Hepatocyte (in vitro differentiated cells): ENCODE data around the gene ADAMTSL5. TPM values are rescaled to one million over a fixed set of nuclear protein-coding genes. Genes with fewer than 3 reads are reported as not detected.
A peak's percentile ranks its signal among the peaks of the same experiment; 100 is the strongest.

Experiments
- DNase-seq: peaks from one replicate; pipeline ENCODE4 v3.0.0-alpha.2; 2016; ENCODE audit warnings: low spot score
- H2AFZ ChIP-seq: fragments of 200-600 bp; sonication (generic); 2 replicates; pipeline ENCODE4 v1.6.0; 2016; ENCODE audit warnings: antibody characterized with exemption, mild to moderate bottlenecking
- H3K27ac ChIP-seq: fragments of 200-600 bp; sonication (generic); 2 replicates; pipeline ENCODE4 v1.5.1; 2016; ENCODE audit warnings: mild to moderate bottlenecking
- H3K27me3 ChIP-seq: fragments of 200-600 bp; sonication (generic); 2 replicates; pipeline ENCODE4 v1.6.1; 2016
- H3K36me3 ChIP-seq: fragments of 200-600 bp; sonication (generic); replicated peaks from 2 replicates; pipeline ENCODE4 v1.5.1; 2016; ENCODE audit warnings: low read depth; ENCODE audit not compliant: insufficient read depth
- H3K4me1 ChIP-seq: fragments of 200-600 bp; sonication (generic); 2 replicates; pipeline ENCODE4 v1.5.1; 2016; ENCODE audit warnings: mild to moderate bottlenecking, moderate library complexity; ENCODE audit not compliant: insufficient read depth
- H3K4me2 ChIP-seq: fragments of 200-600 bp; sonication (generic); 2 replicates; pipeline ENCODE4 v1.6.0; 2016
- H3K4me3 ChIP-seq: fragments of 200-600 bp; sonication (generic); 2 replicates; pipeline ENCODE4 v1.5.1; 2016; ENCODE audit warnings: mild to moderate bottlenecking
- H3K79me2 ChIP-seq: fragments of 200-600 bp; sonication (generic); 2 replicates; pipeline ENCODE4 v1.6.0; 2017; ENCODE audit warnings: mild to moderate bottlenecking
- H3K9me2 ChIP-seq: fragments of 200-600 bp; sonication (generic); replicated peaks from 2 replicates; pipeline ENCODE4 v1.6.0; 2017; ENCODE audit warnings: mild to moderate bottlenecking; ENCODE audit not compliant: insufficient read depth
- H3K9me3 ChIP-seq: fragments of 200-600 bp; sonication (generic); 2 replicates; pipeline ENCODE4 v1.5.1; 2016; ENCODE audit warnings: low read depth, mild to moderate bottlenecking
- H4K20me1 ChIP-seq: fragments of 200-600 bp; sonication (generic); 2 replicates; pipeline ENCODE4 v1.6.0; 2016; ENCODE audit warnings: mild to moderate bottlenecking; ENCODE audit not compliant: insufficient read depth, poor library complexity, severe bottlenecking
- CTCF ChIP-seq: fragments of 200-600 bp; sonication (generic); IDR thresholded peaks from 2 replicates; pipeline ENCODE4 v1.5.1; 2016; ENCODE audit warnings: antibody characterized with exemption, mild to moderate bottlenecking; ENCODE audit not compliant: poor library complexity
- EZH2 ChIP-seq: fragments of 200-600 bp; sonication (generic); IDR thresholded peaks from 2 replicates; pipeline ENCODE4 v1.6.1; 2016; ENCODE audit warnings: antibody characterized with exemption, mild to moderate bottlenecking, borderline replicate concordance
- EZH2phosphoT487 ChIP-seq: fragments of 200-600 bp; sonication (generic); IDR thresholded peaks from one replicate; pipeline ENCODE4 v1.6.1; 2018; ENCODE audit warnings: antibody characterized with exemption, mild to moderate bottlenecking, low read depth, moderate library complexity; ENCODE audit not compliant: unreplicated experiment, severe bottlenecking
- WGBS: methylation state at CpG from one replicate; pipeline ENCODE4 v1.1.6; 2016; ENCODE audit warnings: low lambda C conversion rate; ENCODE audit errors: missing lambda C conversion rate; 5-methylcytosine and 5-hydroxymethylcytosine counted together
- polyA plus RNA-seq: library from polyadenylated mRNA; unstranded; fragments of >200 nt; fragmentation: Nextera tagmentation; extraction: Ambion mirVana; gene quantifications from 2 replicates; pipeline ENCODE4 v1.2.1, GENCODE V29; 2016
- total RNA-seq: library from RNA; depleted of rRNA; stranded (reverse); fragments of >200 nt; gene quantifications from 2 replicates; pipeline ENCODE4 v1.2.3, GENCODE V29; 2014

ADAMTSL5 gene
- total and polyA plus RNA-seq, 2 experiments from 2014 or later: 8.3 to 45.5 TPM

GRCh38 chr19:1505991-1506881, 6.6 kb downstream of the ADAMTSL5 start:
- Histone ChIP-seq H3K36me3 (no peaks in the 10 kb centered on the region), H3K79me2 (no peaks in the 10 kb centered on the region), H3K4me3 (no peak overlapping the region), H2AFZ (no peak overlapping the region), H4K20me1 (no peaks in the 10 kb centered on the region), H3K4me2 (no peak overlapping the region), H3K4me1 (peaks cover 27% of the 10 kb centered on the region), H3K9me2 (no peaks in the 10 kb centered on the region), H3K9me3 (no peaks in the 10 kb centered on the region), H3K27ac (no peak overlapping the region), H3K27me3 (no peaks in the 10 kb centered on the region)
- WGBS: 95% methylated on average over 33 of the region's 45 CpGs
- TF ChIP-seq EZH2phosphoT487: no peak
- no peak for TF ChIP-seq EZH2
- TF ChIP-seq CTCF: no peak
- DNase-seq: no peak

GRCh38 chr19:1505012-1505411, 7.8 kb downstream of the ADAMTSL5 start:
- TF ChIP-seq CTCF: no peak
- no peak for TF ChIP-seq EZH2
- no peak for TF ChIP-seq EZH2phosphoT487
- no peak for DNase-seq
- Histone ChIP-seq H3K9me3 (no peaks in the 10 kb centered on the region), H3K4me3 (no peak overlapping the region), H3K27ac (no peak overlapping the region), H3K9me2 (no peaks in the 10 kb centered on the region), H3K27me3 (no peaks in the 10 kb centered on the region), H3K4me2 (no peak overlapping the region), H4K20me1 (no peaks in the 10 kb centered on the region), H2AFZ (no peak overlapping the region), H3K36me3 (no peaks in the 10 kb centered on the region), H3K4me1 (peaks cover 15% of the 10 kb centered on the region), H3K79me2 (no peaks in the 10 kb centered on the region)
- 86% methylated on average over 8 of the region's 8 CpGs for WGBS

GRCh38 chr19:1503925-1504773, 8.7 kb downstream of the ADAMTSL5 start:
- H3K4me2 ChIP-seq: peak overlapping the region; percentile 74
- H3K9me3 ChIP-seq: no peaks in the 10 kb centered on the region
- H4K20me1 ChIP-seq: no peaks in the 10 kb centered on the region
- WGBS: 68% methylated on average over 23 of the region's 23 CpGs
- no peaks in the 10 kb centered on the region for H3K9me2 ChIP-seq
- no peak for TF ChIP-seq EZH2phosphoT487
- no peak for TF ChIP-seq EZH2
- TF ChIP-seq CTCF: no peak
- H3K27me3 ChIP-seq: no peaks in the 10 kb centered on the region
- H3K4me1 ChIP-seq: peaks cover 7% of the 10 kb centered on the region
- H2AFZ ChIP-seq: no peak overlapping the region
- no peaks in the 10 kb centered on the region for H3K79me2 ChIP-seq
- no peak for DNase-seq
- no peaks in the 10 kb centered on the region for H3K36me3 ChIP-seq
- no peak overlapping the region for H3K4me3 ChIP-seq
- no peak overlapping the region for H3K27ac ChIP-seq
